ENCODE measurements around the gene VPS51. TPM values are rescaled to one million over a fixed set of nuclear protein-coding genes. Genes with fewer than 3 reads are reported as not detected.

Gene VPS51
- total RNA-seq, 1 donor from 2014 or later, result 94.9 TPM

- no peak overlapping the region for H3K27ac ChIP-seq
- peaks cover 15% of the 10 kb centered on the region for H3K4me1 ChIP-seq
- H3K9me3 ChIP-seq, result no peaks in the 10 kb centered on the region
- H3K36me3 ChIP-seq, result peaks cover 86% of the 10 kb centered on the region
- H3K4me3 ChIP-seq, result no peak overlapping the region
- TF ChIP-seq, protein P1, sequence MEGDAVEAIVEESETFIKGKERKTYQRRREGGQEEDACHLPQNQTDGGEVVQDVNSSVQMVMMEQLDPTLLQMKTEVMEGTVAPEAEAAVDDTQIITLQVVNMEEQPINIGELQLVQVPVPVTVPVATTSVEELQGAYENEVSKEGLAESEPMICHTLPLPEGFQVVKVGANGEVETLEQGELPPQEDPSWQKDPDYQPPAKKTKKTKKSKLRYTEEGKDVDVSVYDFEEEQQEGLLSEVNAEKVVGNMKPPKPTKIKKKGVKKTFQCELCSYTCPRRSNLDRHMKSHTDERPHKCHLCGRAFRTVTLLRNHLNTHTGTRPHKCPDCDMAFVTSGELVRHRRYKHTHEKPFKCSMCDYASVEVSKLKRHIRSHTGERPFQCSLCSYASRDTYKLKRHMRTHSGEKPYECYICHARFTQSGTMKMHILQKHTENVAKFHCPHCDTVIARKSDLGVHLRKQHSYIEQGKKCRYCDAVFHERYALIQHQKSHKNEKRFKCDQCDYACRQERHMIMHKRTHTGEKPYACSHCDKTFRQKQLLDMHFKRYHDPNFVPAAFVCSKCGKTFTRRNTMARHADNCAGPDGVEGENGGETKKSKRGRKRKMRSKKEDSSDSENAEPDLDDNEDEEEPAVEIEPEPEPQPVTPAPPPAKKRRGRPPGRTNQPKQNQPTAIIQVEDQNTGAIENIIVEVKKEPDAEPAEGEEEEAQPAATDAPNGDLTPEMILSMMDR (IDR thresholded peaks at IDR 0.05), result no peak
- ATAC-seq (no peak), DNase-seq (no peak)
- H3K27me3 ChIP-seq (ENCODE audit: low read depth), result no peaks in the 10 kb centered on the region
- intact Hi-C loops (cut with DNase I), result no loop called here
These were observed 31.6 kb downstream of the VPS51 start for GRCh38 chr11:65127473-65128181.

DNA sequence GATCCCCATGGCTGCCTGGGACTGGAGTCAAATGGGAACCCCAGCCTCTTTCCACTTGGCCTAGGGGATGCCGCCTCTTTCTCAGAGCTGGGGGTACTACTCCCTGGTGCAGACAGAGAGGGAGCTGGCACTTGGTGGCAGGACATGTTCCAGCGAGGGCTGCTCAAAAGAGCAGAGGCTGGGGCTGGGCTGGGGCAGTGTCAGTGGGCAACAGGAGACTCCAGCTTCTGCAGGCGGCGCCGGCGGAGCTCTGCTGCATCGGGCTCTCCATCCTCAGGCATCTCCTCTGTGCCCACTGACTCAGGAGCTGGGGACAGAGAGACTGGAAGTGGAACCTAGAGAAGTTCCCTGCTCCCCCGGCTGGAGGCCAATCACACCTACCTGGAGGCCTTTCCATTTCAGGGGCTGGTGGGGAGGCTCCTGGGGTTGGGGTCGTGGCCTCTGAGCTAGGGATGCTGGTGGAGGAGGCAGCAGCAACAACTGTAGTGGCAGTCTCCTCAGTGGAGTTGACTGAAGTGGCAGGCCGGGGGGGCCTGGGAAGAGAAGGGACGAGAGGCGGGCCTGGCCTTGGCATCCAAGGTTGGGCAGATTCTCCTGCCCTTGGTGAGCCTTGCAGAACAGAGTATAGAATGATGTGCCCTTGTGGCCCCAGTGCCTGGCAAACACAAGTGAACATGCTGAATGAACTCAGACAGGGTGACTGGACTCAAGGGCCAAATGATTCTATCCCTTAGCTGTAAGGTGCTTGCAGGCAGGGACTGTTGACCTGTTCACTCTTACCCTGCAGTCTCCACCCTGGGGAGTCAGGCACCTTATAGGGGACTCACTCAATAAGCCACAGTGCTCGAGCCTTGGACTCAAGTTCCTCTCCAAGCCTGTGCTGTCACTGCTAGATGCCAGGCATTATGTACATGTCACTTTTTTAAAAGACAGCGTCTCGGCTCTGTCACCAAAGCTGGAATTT, 32.5 kb downstream of the VPS51 start:
- no peak overlapping the region for H3K4me3 ChIP-seq
- TF ChIP-seq, protein P1 (IDR thresholded peaks at IDR 0.05), result no peak
- intact Hi-C loops (cut with DNase I), result no loop called here
- no peaks in the 10 kb centered on the region for H3K27me3 ChIP-seq (ENCODE audit: low read depth)
- H3K27ac ChIP-seq, result no peak overlapping the region
- H3K36me3 ChIP-seq, result peaks cover 91% of the 10 kb centered on the region
- DNase-seq, result no peak
- ATAC-seq, result no peak
- peaks cover 15% of the 10 kb centered on the region for H3K4me1 ChIP-seq
- no peaks in the 10 kb centered on the region for H3K9me3 ChIP-seq

GRCh38 chr11:65129649-65130441, 33.8 kb downstream of the VPS51 start:
- ATAC-seq, result no peak
- no peak overlapping the region for H3K27ac ChIP-seq
- TF ChIP-seq, protein P1 (IDR thresholded peaks at IDR 0.05), result no peak
- H3K27me3 ChIP-seq (ENCODE audit: low read depth), result no peaks in the 10 kb centered on the region
- H3K4me3 ChIP-seq, result no peak overlapping the region
- peaks cover 19% of the 10 kb centered on the region for H3K4me1 ChIP-seq
- no peaks in the 10 kb centered on the region for H3K9me3 ChIP-seq
- intact Hi-C loops (cut with DNase I), result no loop called here
- H3K36me3 ChIP-seq, result peaks cover 83% of the 10 kb centered on the region
- DNase-seq, result no peak

GRCh38 chr11:65130631-65131416, 34.8 kb downstream of the VPS51 start:
- no peak overlapping the region for H3K27ac ChIP-seq
- no peaks in the 10 kb centered on the region for H3K27me3 ChIP-seq (ENCODE audit: low read depth)
- no peak for ATAC-seq
- TF ChIP-seq, protein P1 (IDR thresholded peaks at IDR 0.05), result no peak
- peaks cover 73% of the 10 kb centered on the region for H3K36me3 ChIP-seq
- intact Hi-C loops (cut with DNase I), result no loop called here
- H3K4me3 ChIP-seq, result no peak overlapping the region
- DNase-seq, result no peak
- peaks cover 26% of the 10 kb centered on the region for H3K4me1 ChIP-seq
- no peaks in the 10 kb centered on the region for H3K9me3 ChIP-seq

Data from lower lobe of right lung (tissue), 2 donors.